CD4-positive, alpha-beta T cell (primary cell): ENCODE data around the gene CDKAL1. TPM values are rescaled to one million over a fixed set of nuclear protein-coding genes. Genes with fewer than 3 reads are reported as not detected.

Source experiments
- ATAC-seq: fragments of 200-7000 bp; cut with Tn5 transposase; one replicate; pipeline ENCODE4 v1.10.0; 2022; ENCODE audit warnings: mild to moderate bottlenecking; ENCODE audit not compliant: poor library complexity
- CTCF ChIA-PET: fragments of 350-600 bp; sonication (Branson Sonifier 250); formaldehyde crosslinking; loops from one replicate; lab custom pipeline; 2021; ENCODE audit warnings: antibody characterized with exemption, inconsistent platforms; lab: Charles Lee
- POLR2A ChIA-PET: fragments of 350-600 bp; sonication (Branson Sonifier 250); formaldehyde crosslinking; loops from one replicate; lab custom pipeline; 2021; ENCODE audit warnings: antibody characterized with exemption, inconsistent platforms; lab: Charles Lee
- DNase-seq, 14 experiments: peaks; one replicate each; pipeline ENCODE4 v3.0.0-alpha.2; 2013 to 2020; ENCODE audit warnings: mixed read lengths in 2 of 14
- H3K27ac ChIP-seq, 2 donors: one replicate each; pipeline versions ENCODE4 v1.5.1 to v1.7.0; 2013; ENCODE audit warnings: low read length in 2 of 2, low read depth in 1 of 2, mild to moderate bottlenecking in 1 of 2
- H3K27me3 ChIP-seq, 2 experiments: 1 replicate in 1 of 2; 2 replicates in 1 of 2; pipeline versions ENCODE4 v1.6.1 to v1.7.0; 2013; ENCODE audit warnings: low read length in 2 of 2, control low read depth in 1 of 2, mild to moderate bottlenecking in 1 of 2, moderate library complexity in 1 of 2; ENCODE audit not compliant: insufficient read depth in 2 of 2, control insufficient read depth in 1 of 2
- H3K36me3 ChIP-seq: one replicate; pipeline ENCODE4 v1.6.1; 2013; ENCODE audit warnings: low read length, control low read depth; ENCODE audit not compliant: insufficient read depth
- H3K4me1 ChIP-seq: one replicate; pipeline ENCODE4 v1.6.1; 2013; ENCODE audit warnings: low read length, control low read depth; ENCODE audit not compliant: insufficient read depth
- H3K4me3 ChIP-seq: one replicate; pipeline ENCODE4 v1.5.1; 2013; ENCODE audit warnings: mild to moderate bottlenecking, low read length, moderate library complexity
- H3K9me3 ChIP-seq, 2 experiments: 1 replicate in 1 of 2; 2 replicates in 1 of 2; pipeline versions ENCODE4 v1.6.1 to v1.7.0; 2013; ENCODE audit warnings: low read length in 2 of 2, mild to moderate bottlenecking in 2 of 2, control low read depth in 1 of 2, moderate library complexity in 1 of 2; ENCODE audit not compliant: control insufficient read depth in 1 of 2, insufficient read depth in 1 of 2
- H3K27ac Mint-ChIP-seq: one replicate; pipeline ENCODE4 v1.8.0; 2020; ENCODE audit warnings: mixed read lengths
- H3K27me3 Mint-ChIP-seq: one replicate; pipeline ENCODE4 v1.8.0; 2021; ENCODE audit warnings: mixed read lengths
- H3K36me3 Mint-ChIP-seq: one replicate; pipeline ENCODE4 v1.8.0; 2021; ENCODE audit warnings: low read depth, mixed read lengths
- H3K4me1 Mint-ChIP-seq: one replicate; pipeline ENCODE4 v1.8.0; 2021; ENCODE audit warnings: low read depth, mixed read lengths
- H3K4me3 Mint-ChIP-seq: one replicate; pipeline ENCODE4 v1.8.0; 2020; ENCODE audit warnings: mild to moderate bottlenecking, mixed read lengths
- H3K9me3 Mint-ChIP-seq: one replicate; pipeline ENCODE4 v1.8.0; 2020; ENCODE audit warnings: mixed read lengths
- CTCF ChIP-seq: fragments of 200-600 bp; IDR thresholded peaks from one replicate; pipeline ENCODE4 v1.8.0; 2022; ENCODE audit warnings: antibody characterized with exemption, mild to moderate bottlenecking
- intact Hi-C, 2 experiments: fragments of 100-400 bp; cut with DNase I in 1 of 2; cut with micrococcal nuclease in 1 of 2; formaldehyde crosslinking; loops; one replicate each; pipeline versions ENCODE4 v1.15.1 to v1.9.0; 2023 to 2025; cut with DNase I, micrococcal nuclease
- total RNA-seq, 174 experiments: library from RNA in 2 of 174; stranded (reverse) in 2 of 174; gene quantifications; one replicate each; pipeline ENCODE4 v1.2.3 and lab custom pipeline; 2021 to 2026

CDKAL1 gene
- total RNA-seq, 2 experiments from 2014 or later: 21.3 to 23.9 TPM

- Mint-ChIP-seq H3K4me3 (peak overlapping the region; percentile 34), H3K27me3 (no peaks in the 10 kb centered on the region), H3K27ac (no peak overlapping the region), H3K4me1 (peaks cover 68% of the 10 kb centered on the region), H3K9me3 (no peaks in the 10 kb centered on the region), H3K36me3 (peaks cover 80% of the 10 kb centered on the region)
- Histone ChIP-seq H3K4me1 (peaks cover 3% of the 10 kb centered on the region), H3K27ac (no peak overlapping the region), H3K4me3 (no peak overlapping the region), H3K36me3 (peaks cover 21% of the 10 kb centered on the region), H3K27me3 (no peaks in the 10 kb centered on the region), H3K9me3 (no peaks in the 10 kb centered on the region)
- no peak for ATAC-seq
- intact Hi-C loops: loop anchor here in 1 of 2 experiments (5.0 kb wide), 1 partner anchor 331 kb away; no protein-coding TSS in a partner anchor
- DNase-seq: no peak
- ChIA-PET POLR2A (no interaction called here), CTCF (interaction anchor here (1.5 kb wide), 1 partner anchor 134 kb away, joined by 4 read pairs; no protein-coding TSS in a partner anchor)
- TF ChIP-seq CTCF: no peak
These were observed 3.9 kb downstream of the CDKAL1 start for GRCh38 chr6:20538131-20538662.

GRCh38 chr6:20538907-20539306, 4.7 kb downstream of the CDKAL1 start:
- no peaks in the 10 kb centered on the region for H3K27me3 ChIP-seq
- CTCF ChIA-PET: no interaction called here
- no peak for DNase-seq
- no peaks in the 10 kb centered on the region for H3K27me3 Mint-ChIP-seq
- no peak overlapping the region for H3K4me3 ChIP-seq
- peaks cover 84% of the 10 kb centered on the region for H3K36me3 Mint-ChIP-seq
- intact Hi-C loops: loop anchor here in 1 of 2 experiments (5.0 kb wide), 1 partner anchor 332 kb away; no protein-coding TSS in a partner anchor
- H3K36me3 ChIP-seq: peaks cover 24% of the 10 kb centered on the region
- ATAC-seq: no peak
- H3K4me1 Mint-ChIP-seq: peaks cover 68% of the 10 kb centered on the region
- H3K4me1 ChIP-seq: peaks cover 3% of the 10 kb centered on the region
- POLR2A ChIA-PET: no interaction called here
- H3K27ac ChIP-seq: no peak overlapping the region
- H3K4me3 Mint-ChIP-seq: no peak overlapping the region
- no peak overlapping the region for H3K27ac Mint-ChIP-seq
- no peaks in the 10 kb centered on the region for H3K9me3 ChIP-seq
- TF ChIP-seq CTCF: no peak
- H3K9me3 Mint-ChIP-seq: no peaks in the 10 kb centered on the region

GRCh38 chr6:20539387-20539786, 5.1 kb downstream of the CDKAL1 start:
- no peaks in the 10 kb centered on the region for H3K27me3 Mint-ChIP-seq
- intact Hi-C loops: loop anchor here in 1 of 2 experiments (5.0 kb wide), 1 partner anchor 332 kb away; no protein-coding TSS in a partner anchor
- H3K27ac ChIP-seq: no peak overlapping the region
- H3K36me3 ChIP-seq: peaks cover 26% of the 10 kb centered on the region
- TF ChIP-seq CTCF: no peak
- no peaks in the 10 kb centered on the region for H3K9me3 ChIP-seq
- H3K4me1 Mint-ChIP-seq: peaks cover 63% of the 10 kb centered on the region
- POLR2A ChIA-PET: no interaction called here
- DNase-seq (no peak), ATAC-seq (no peak)
- peaks cover 83% of the 10 kb centered on the region for H3K36me3 Mint-ChIP-seq
- no peaks in the 10 kb centered on the region for H3K4me1 ChIP-seq
- no peaks in the 10 kb centered on the region for H3K27me3 ChIP-seq
- no peak overlapping the region for H3K4me3 Mint-ChIP-seq
- CTCF ChIA-PET: no interaction called here
- no peaks in the 10 kb centered on the region for H3K9me3 Mint-ChIP-seq
- no peak overlapping the region for H3K27ac Mint-ChIP-seq
- H3K4me3 ChIP-seq: no peak overlapping the region
